Kasumi-1 (cell line): Measurements from ENCODE around the gene MVK.

ENCODE experiments used
- DNase-seq, 2 experiments: peaks; one replicate each; lab custom pipeline; 2025; lab: John Stamatoyannopoulos, UW

Gene MVK

GRCh38 chr12:109545826-109546225 is 27.8 kb upstream of the MVK start:
- DNase-seq = no peak

- DNase-seq = no peak
These were observed 26.3 kb upstream of the MVK start for GRCh38 chr12:109547286-109547685.

GRCh38 chr12:109548258-109548657 is 25.3 kb upstream of the MVK start:
- DNase-seq = no peak

- DNase-seq = no peak
These were observed 23.9 kb upstream of the MVK start for GRCh38 chr12:109549613-109550270.

- DNase-seq = no peak
These were observed 23.3 kb upstream of the MVK start for GRCh38 chr12:109550281-109550680.

- DNase-seq = no peak
These were observed 22.5 kb upstream of the MVK start for GRCh38 chr12:109551108-109551507.

- no peak for DNase-seq
These were observed 20.6 kb upstream of the MVK start for GRCh38 chr12:109552971-109553370.

- DNase-seq = no peak
These were observed 20.1 kb upstream of the MVK start for GRCh38 chr12:109553483-109553882.

GRCh38 chr12:109553906-109554500 is 19.6 kb upstream of the MVK start:
- no peak for DNase-seq

GRCh38 chr12:109554761-109555160 is 18.8 kb upstream of the MVK start:
- no peak for DNase-seq

GRCh38 chr12:109555431-109556315 is 17.9 kb upstream of the MVK start:
- no peak for DNase-seq

GRCh38 chr12:109557200-109557599 is 16.4 kb upstream of the MVK start:
- no peak for DNase-seq

- DNase-seq = no peak
These were observed 15.8 kb upstream of the MVK start for GRCh38 chr12:109557805-109558204.

GRCh38 chr12:109558374-109559199 is 15.0 kb upstream of the MVK start:
- DNase-seq = no peak

GRCh38 chr12:109559200-109559505 is 14.4 kb upstream of the MVK start:
- DNase-seq = no peak

- DNase-seq = no peak
These were observed 14.0 kb upstream of the MVK start for GRCh38 chr12:109559601-109560000.

GRCh38 chr12:109560867-109561710 is 12.5 kb upstream of the MVK start:
- DNase-seq = no peak

GRCh38 chr12:109561711-109562030 is 11.9 kb upstream of the MVK start:
- no peak for DNase-seq

- DNase-seq = no peak
These were observed 10.7 kb upstream of the MVK start for GRCh38 chr12:109562871-109563270.

- no peak for DNase-seq
These were observed 10.0 kb upstream of the MVK start for GRCh38 chr12:109563291-109564284.
